ENCODE data around the gene OR2M2. TPM values are rescaled to one million over a fixed set of nuclear protein-coding genes. Genes with fewer than 3 reads are reported as not detected.

OR2M2 gene, protein sequence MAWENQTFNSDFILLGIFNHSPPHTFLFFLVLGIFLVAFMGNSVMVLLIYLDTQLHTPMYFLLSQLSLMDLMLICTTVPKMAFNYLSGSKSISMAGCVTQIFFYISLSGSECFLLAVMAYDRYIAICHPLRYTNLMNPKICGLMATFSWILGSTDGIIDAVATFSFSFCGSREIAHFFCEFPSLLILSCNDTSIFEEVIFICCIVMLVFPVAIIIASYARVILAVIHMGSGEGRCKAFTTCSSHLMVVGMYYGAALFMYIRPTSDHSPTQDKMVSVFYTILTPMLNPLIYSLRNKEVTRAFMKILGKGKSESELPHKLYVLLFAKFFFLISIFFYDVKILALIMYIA
- total RNA-seq = not detected in 2 replicates

DNA sequence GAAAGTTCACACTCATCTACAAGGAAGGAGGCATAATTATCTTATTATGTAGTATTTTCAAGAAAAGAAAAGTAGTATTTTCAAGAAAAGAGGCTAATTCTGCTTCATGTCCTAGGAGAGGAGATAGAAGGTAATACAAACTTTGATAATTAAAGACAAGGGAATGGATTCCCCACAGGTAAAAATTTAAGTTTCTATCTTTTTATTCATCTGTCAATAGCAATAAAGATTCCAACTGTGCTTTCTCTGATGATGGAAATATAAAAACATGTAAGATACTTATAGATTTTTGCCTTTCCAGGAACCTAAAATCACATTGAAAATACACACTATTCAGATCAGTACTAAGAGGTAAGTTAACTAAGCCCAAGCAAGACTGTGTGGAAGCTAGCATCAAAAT is at the start of gene OR2M2:
Gene OR2M2, plus strand, starts transcription at position 301 of the 400 bp plus-strand sequence. CDS start 5,165 bp downstream, outside the sequence.

DNA sequence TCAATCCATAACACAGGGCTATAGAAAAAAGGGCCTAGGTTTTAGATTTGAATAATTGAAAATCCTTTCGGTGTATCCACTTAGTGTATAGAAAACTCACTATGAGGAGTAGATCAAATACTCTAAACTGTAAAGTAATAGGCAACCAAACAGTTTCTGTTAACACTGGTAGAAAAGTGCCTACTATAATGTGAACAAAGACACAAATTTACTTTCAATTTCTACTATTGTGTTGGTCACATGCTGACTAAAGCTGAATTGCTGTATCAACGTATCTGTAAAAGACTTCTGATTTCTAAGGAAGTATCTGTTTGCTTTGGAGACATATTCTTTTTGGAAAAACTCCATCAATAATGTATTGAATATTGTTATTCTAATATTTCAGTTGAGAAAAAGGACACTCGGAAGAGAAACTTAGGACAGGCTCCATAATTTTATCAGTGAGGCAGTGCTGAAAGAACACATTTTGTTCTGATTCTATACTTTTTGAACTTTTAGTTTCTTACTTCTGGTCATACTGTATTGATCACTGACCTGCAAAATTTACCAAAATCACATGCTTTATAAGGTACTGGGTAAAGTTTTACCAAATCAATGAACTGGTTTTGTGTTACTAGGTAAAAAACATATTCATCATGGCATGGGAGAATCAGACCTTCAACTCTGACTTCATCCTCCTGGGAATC is 30.0 kb upstream of the OR2M2 start, which contains the start of gene OR2M5:
Gene OR2M5, plus strand, starts transcription at position 636 of the 686 bp plus-strand sequence. Its CDS starts 0 bp downstream, at position 636.

GRCh38 chr1:248196965-248197364 is 22.3 kb downstream of the OR2M2 start, which contains the start of gene OR2M3:
Gene OR2M3 (plus strand): TSS chr1:248197265. CDS start chr1:248203068, 5,803 bp downstream.

Other genes starting within 250 kb of the OR2M2 start
- not detected in 2 replicates for gene OR2AJ1, start 249.9 kb upstream of the OR2M2 start, total RNA-seq
- gene OR2L8, start 226.0 kb upstream of the OR2M2 start, total RNA-seq = not detected in 2 replicates
- gene OR2AK2, start 209.6 kb upstream of the OR2M2 start, total RNA-seq = not detected in 2 replicates
- not detected in 2 replicates for gene OR2L5, start 161.2 kb upstream of the OR2M2 start, total RNA-seq
- not detected in 2 replicates for gene OR2L2, start 144.8 kb upstream of the OR2M2 start, total RNA-seq
- not detected in 2 replicates for gene OR2L3, start 128.0 kb upstream of the OR2M2 start, total RNA-seq
- gene OR2L13, start 79.6 kb upstream of the OR2M2 start, total RNA-seq = not detected in 2 replicates
- not detected in 2 replicates for gene OR2M5, start 29.7 kb upstream of the OR2M2 start, total RNA-seq
- gene OR2M3, start 22.4 kb downstream of the OR2M2 start, total RNA-seq = not detected in 2 replicates
- gene OR2M4, start 56.6 kb downstream of the OR2M2 start, total RNA-seq = not detected in 2 replicates
- gene OR2T33, start 103.2 kb downstream of the OR2M2 start, total RNA-seq = not detected in 2 replicates
- gene OR2T12, start 128.6 kb downstream of the OR2M2 start, total RNA-seq = not detected in 2 replicates
- not detected in 2 replicates for gene OR2M7, start 149.7 kb downstream of the OR2M2 start, total RNA-seq
- gene OR14C36, start 174.0 kb downstream of the OR2M2 start, total RNA-seq = not detected in 2 replicates
- not detected in 2 replicates for gene OR2T4, start 186.8 kb downstream of the OR2M2 start, total RNA-seq
- gene OR2T6, start 200.9 kb downstream of the OR2M2 start, total RNA-seq = not detected in 2 replicates
- gene OR2T1, start 228.2 kb downstream of the OR2M2 start, total RNA-seq = not detected in 2 replicates

Measured in cardiac atrium fibroblast (primary cell).